GM12864 (cell line): Measurements from ENCODE around the gene CD101.

ENCODE experiments used
- DNase-seq: peaks from one replicate; pipeline ENCODE4 v3.0.0-alpha.2; 2011; ENCODE audit warnings: low read depth
- H3K4me3 ChIP-seq: 2 replicates; pipeline ENCODE4 v1.5.1; 2011; ENCODE audit warnings: mild to moderate bottlenecking, low read depth, low read length, control low read depth
- TF ChIP-seq, protein P1 (sequence below): IDR thresholded peaks from 2 replicates; pipeline ENCODE4 v1.5.1; 2011; ENCODE audit warnings: low read depth, mild to moderate bottlenecking, moderate library complexity, low read length, control low read depth, inconsistent platforms; ENCODE audit errors: missing control alignments

Gene CD101

DNA sequence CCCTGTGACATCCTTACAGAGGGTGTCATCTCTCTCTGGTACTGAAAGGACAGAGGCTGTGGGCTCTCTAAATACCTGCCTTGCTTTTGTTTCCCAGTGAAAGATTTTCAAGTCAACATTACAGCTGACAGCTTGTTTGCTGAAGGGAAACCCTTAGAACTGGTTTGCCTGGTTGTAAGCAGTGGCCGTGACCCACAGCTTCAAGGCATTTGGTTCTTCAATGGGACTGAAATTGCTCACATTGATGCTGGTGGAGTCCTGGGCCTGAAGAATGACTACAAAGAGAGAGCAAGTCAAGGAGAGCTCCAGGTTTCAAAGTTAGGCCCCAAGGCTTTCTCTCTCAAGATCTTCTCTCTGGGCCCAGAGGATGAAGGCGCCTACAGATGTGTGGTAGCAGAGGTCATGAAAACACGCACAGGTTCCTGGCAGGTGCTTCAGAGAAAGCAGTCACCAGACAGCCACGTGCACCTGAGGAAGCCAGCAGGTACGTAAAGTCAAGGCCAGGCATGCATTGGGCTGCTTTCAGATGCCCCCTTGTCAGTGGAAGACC lies 11.8 kb downstream of the CD101 start:
- no peak for DNase-seq
- TF ChIP-seq, protein P1, sequence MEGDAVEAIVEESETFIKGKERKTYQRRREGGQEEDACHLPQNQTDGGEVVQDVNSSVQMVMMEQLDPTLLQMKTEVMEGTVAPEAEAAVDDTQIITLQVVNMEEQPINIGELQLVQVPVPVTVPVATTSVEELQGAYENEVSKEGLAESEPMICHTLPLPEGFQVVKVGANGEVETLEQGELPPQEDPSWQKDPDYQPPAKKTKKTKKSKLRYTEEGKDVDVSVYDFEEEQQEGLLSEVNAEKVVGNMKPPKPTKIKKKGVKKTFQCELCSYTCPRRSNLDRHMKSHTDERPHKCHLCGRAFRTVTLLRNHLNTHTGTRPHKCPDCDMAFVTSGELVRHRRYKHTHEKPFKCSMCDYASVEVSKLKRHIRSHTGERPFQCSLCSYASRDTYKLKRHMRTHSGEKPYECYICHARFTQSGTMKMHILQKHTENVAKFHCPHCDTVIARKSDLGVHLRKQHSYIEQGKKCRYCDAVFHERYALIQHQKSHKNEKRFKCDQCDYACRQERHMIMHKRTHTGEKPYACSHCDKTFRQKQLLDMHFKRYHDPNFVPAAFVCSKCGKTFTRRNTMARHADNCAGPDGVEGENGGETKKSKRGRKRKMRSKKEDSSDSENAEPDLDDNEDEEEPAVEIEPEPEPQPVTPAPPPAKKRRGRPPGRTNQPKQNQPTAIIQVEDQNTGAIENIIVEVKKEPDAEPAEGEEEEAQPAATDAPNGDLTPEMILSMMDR = no peak
- H3K4me3 ChIP-seq = no peak overlapping the region

DNA sequence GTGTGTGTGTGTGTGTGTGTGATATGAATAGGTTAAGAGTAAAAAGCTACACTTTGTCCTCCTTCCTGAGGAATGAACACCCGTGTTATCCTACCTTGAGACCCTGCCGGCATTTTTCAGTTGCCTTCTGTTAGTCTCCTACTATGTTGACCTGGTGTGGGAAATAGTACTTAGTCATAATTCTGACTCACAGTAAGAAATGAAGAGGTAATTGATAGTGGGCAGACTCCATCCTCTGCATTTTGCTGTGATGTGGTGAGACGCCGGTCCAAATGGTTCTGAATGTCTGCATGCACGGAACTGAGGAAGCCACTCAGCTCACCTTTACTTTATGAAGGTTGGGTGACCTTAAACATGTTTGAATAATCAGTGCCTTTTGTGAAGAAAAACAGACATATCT lies 12.6 kb downstream of the CD101 start:
- DNase-seq = no peak
- TF ChIP-seq, protein P1 = no peak

DNA sequence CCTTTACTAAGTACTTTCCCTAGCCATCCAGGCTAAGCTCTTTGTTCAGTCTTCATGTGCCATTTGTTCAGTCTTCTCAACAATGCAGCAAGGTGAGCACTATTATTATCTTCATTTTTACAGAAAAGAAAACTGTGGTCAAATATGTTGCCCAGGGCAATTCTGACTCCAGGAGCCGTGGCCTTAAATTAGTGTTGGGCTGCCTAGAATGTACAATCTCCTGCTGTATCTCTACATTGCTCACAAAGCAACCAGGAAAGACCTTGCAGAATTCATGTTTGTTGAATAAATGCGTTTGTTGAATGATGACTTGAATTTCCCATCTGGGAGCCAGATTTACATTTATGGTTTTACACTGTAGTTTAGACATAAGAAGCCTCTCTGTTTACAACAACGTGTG lies 14.2 kb downstream of the CD101 start:
- TF ChIP-seq, protein P1 = no peak
- no peak for DNase-seq
- H3K4me3 ChIP-seq = no peak overlapping the region

More for the DNA sequence above, 12.6 kb downstream of the CD101 start:
- no peak overlapping the region for H3K4me3 ChIP-seq

DNA sequence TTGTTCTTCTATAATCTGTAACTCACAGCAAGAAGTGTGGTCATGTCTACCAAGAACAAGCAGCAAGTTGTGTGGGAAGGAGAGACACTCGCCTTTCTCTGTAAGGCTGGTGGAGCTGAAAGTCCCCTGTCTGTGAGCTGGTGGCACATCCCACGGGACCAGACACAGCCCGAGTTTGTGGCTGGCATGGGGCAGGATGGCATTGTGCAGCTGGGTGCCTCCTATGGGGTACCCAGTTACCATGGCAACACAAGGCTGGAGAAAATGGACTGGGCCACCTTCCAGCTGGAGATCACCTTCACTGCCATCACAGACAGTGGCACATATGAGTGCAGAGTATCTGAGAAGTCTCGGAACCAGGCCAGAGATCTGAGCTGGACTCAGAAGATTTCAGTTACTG lies 15.5 kb downstream of the CD101 start:
- no peak overlapping the region for H3K4me3 ChIP-seq
- TF ChIP-seq, protein P1 = no peak
- no peak for DNase-seq

DNA sequence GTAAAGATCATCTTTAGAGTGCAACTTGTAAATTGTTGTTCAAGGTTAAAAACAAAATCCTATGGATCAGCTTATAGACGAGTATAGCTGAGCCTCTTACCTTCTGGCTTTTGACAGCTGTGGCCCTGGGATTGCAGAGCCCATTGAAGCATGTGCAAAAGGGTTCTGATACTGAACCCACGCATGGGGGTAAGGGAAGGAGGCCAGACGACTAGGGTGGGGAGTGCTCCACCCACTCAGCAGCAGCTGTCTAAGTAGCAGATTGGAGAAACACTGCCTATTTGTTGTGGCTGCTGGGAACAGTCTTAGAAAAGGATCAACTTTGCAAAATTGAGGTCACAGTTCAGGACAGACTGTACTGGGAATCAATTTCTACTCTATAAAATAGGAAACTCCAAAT lies 16.1 kb downstream of the CD101 start:
- TF ChIP-seq, protein P1 = no peak
- H3K4me3 ChIP-seq = no peak overlapping the region
- DNase-seq = no peak

DNA sequence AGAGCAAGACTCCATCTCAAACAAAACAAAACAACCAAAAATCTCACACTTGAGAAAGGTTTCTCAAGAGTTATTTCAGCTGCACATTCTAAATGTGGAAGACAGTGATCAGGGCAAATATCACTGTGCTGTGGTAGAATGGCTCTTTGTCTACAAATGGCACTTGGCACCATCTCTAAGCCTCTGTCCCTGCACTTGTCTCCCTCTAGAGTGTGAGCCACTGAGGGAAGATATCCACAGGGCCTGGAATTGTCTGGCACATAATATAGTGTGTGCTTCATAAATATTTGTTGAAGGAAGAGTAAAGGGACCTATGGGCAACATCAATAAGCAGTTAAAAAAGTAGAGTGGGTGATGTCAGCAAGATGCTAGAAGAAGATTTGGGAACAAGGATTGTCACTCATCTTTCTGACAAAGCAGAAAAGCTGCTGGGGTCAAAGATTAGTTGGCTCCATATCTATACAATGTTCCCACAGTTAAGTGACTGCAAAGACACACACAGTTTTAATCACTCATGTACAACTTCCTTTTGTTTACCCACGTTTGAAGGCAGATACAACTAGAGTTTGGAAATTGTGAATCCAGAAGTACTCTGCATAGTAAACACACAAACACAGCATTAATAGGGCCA lies 19.1 kb downstream of the CD101 start:
- DNase-seq = no peak
- H3K4me3 ChIP-seq = no peak overlapping the region
- TF ChIP-seq, protein P1 = no peak

DNA sequence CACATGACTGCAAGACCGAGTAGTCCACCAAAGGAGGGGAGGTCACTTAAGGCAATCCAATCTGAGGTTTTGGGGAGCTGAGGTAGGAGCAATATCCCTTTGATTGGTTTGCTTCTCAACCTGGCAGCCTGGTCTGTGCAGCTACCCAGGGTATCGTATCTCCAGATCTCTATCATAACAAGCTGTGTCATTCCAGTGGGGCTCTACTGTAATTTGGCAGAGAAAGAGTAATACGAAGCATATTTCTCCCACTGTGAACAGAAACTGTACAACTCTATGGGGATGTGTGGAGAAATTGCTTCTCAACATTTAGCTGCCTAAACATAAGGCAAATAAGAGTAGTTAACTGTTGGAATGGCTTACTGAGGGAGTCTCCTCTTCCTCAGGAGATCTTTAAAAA lies 20.6 kb downstream of the CD101 start:
- DNase-seq = no peak
- TF ChIP-seq, protein P1 = no peak
- H3K4me3 ChIP-seq = no peak overlapping the region
